GM12878 (cell line): ENCODE data around the gene TMEM176A. TPM values are rescaled to one million over a fixed set of nuclear protein-coding genes. Genes with fewer than 3 reads are reported as not detected.

Source experiments
- ATAC-seq: fragments of 200-7000 bp; cut with Tn5 transposase; 3 replicates; pipeline ENCODE4 v1.9.1; 2020; ENCODE audit warnings: mild to moderate bottlenecking, moderate library complexity
- BruUV-seq: library from RNA; stranded (reverse); fragments of 400-500 nt; replicated peaks from 2 replicates; lab custom pipeline; 2021; lab: Mats Ljungman, UMichigan
- CTCF ChIA-PET: fragments of 300-600 bp; sonication (Branson Sonifier 250); formaldehyde crosslinking; extraction: SDS; loops from one replicate; lab custom pipeline; 2021; ENCODE audit warnings: inconsistent platforms; lab: Yijun Ruan, JAX
- POLR2A ChIA-PET: fragments of 350-600 bp; formaldehyde crosslinking; extraction: SDS; loops from one replicate; lab custom pipeline; 2021; ENCODE audit warnings: inconsistent platforms; lab: Charles Lee
- RAD21 ChIA-PET: fragments of 300-600 bp; sonication (Branson Sonifier 250); formaldehyde crosslinking; loops from one replicate; lab custom pipeline; 2023; ENCODE audit warnings: antibody characterized with exemption; ENCODE audit not compliant: unreplicated experiment; lab: Charles Lee
- SMC1A ChIA-PET: fragments of 300-600 bp; sonication (Branson Sonifier 250); formaldehyde crosslinking; loops from one replicate; lab custom pipeline; 2023; ENCODE audit not compliant: unreplicated experiment, uncharacterized antibody; lab: Charles Lee
- DNase-seq: peaks from one replicate; pipeline ENCODE4 v3.0.0-alpha.2; 2011; ENCODE audit warnings: low read depth, low spot score
- FAIRE-seq: peaks from 3 replicates; lab custom pipeline; 2011; peaks lifted over from hg19 to GRCh38; lab: Jason Lieb, UNC
- H2AFZ ChIP-seq: 2 replicates; pipeline ENCODE4 v1.6.0; 2011; ENCODE audit warnings: low read depth, low read length, control low read depth; ENCODE audit not compliant: control insufficient read depth
- H3K27ac ChIP-seq: 2 replicates; pipeline ENCODE4 v1.5.1; 2011; ENCODE audit warnings: control low read depth; ENCODE audit not compliant: control insufficient read depth, insufficient read depth
- H3K27me3 ChIP-seq, 2 experiments: replicated peaks in 1 of 2; 2 replicates each; pipeline versions ENCODE4 v1.6.0 to v1.6.1; 2011; ENCODE audit warnings: low read length in 1 of 2; ENCODE audit not compliant: control insufficient read depth in 2 of 2, insufficient read depth in 2 of 2
- H3K36me3 ChIP-seq, 2 experiments: 2 replicates each; pipeline ENCODE4 v1.5.1; 2011; ENCODE audit warnings: low read length in 1 of 2; ENCODE audit not compliant: control insufficient read depth in 2 of 2, insufficient read depth in 2 of 2
- H3K4me1 ChIP-seq: 2 replicates; pipeline ENCODE4 v1.6.1; 2011; ENCODE audit warnings: mild to moderate bottlenecking, low read length, moderate library complexity, mixed read lengths; ENCODE audit not compliant: control insufficient read depth, insufficient read depth
- H3K4me2 ChIP-seq: 2 replicates; pipeline ENCODE4 v1.6.0; 2011; ENCODE audit warnings: control low read depth; ENCODE audit not compliant: control insufficient read depth, insufficient read depth
- H3K4me3 ChIP-seq: fragments of 200-600 bp; sonication (generic); 2 replicates; pipeline ENCODE4 v1.5.1; 2016
- H3K79me2 ChIP-seq: 2 replicates; pipeline ENCODE4 v1.6.0; 2011; ENCODE audit warnings: low read length; ENCODE audit not compliant: control insufficient read depth, insufficient read depth
- H3K9ac ChIP-seq: 2 replicates; pipeline ENCODE4 v1.8.0; 2011; ENCODE audit warnings: low read length, control low read depth, mixed read lengths; ENCODE audit not compliant: control insufficient read depth, insufficient read depth
- H3K9me3 ChIP-seq: replicated peaks from 3 replicates; pipeline ENCODE4 v1.5.1; 2011; ENCODE audit warnings: mild to moderate bottlenecking, low read length; ENCODE audit not compliant: control insufficient read depth, insufficient read depth
- H4K20me1 ChIP-seq: 2 replicates; pipeline ENCODE4 v1.6.0; 2011; ENCODE audit not compliant: control insufficient read depth, insufficient read depth
- BCL3 ChIP-seq: IDR thresholded peaks from 2 replicates; pipeline ENCODE4 v1.6.1; 2011; ENCODE audit warnings: borderline replicate concordance, low read depth, mild to moderate bottlenecking, moderate library complexity, low read length; ENCODE audit not compliant: insufficient read depth, poor library complexity, severe bottlenecking
- E2F8 ChIP-seq: fragments of 450-650 bp; IDR thresholded peaks from 2 replicates; pipeline ENCODE4 v1.6.1; 2018; ENCODE audit warnings: mild to moderate bottlenecking, low read depth, moderate library complexity; ENCODE audit not compliant: partially characterized antibody
- IKZF1 ChIP-seq: fragments of 450-650 bp; conservative IDR thresholded peaks from 2 replicates; pipeline ENCODE4 v1.6.1; 2017; ENCODE audit warnings: antibody characterized with exemption, mild to moderate bottlenecking
- WGBS: methylation state at CpG from one replicate; pipeline ENCODE4 v1.1.6; 2016; ENCODE audit warnings: low lambda C conversion rate; ENCODE audit not compliant: insufficient replicate concordance, insufficient coverage; ENCODE audit errors: missing lambda C conversion rate; 5-methylcytosine and 5-hydroxymethylcytosine counted together
- in situ Hi-C: fragments of 300-500 bp; cut with MboI; formaldehyde crosslinking; loops from 9 replicates; pipeline ENCODE4 v1.14.3; 2018; ENCODE audit warnings: mixed read lengths
- intact Hi-C: fragments of 100-400 bp; cut with micrococcal nuclease; formaldehyde crosslinking; loops from one replicate; pipeline ENCODE4 v1.14.2; 2022; ENCODE audit not compliant: unreplicated experiment
- polyA plus RNA-seq, 11 experiments: library from polyadenylated mRNA; depleted of rRNA in 4 of 11; unstranded in 6 of 11; stranded (reverse) in 5 of 11; fragments of >200 nt; fragmentation: Nextera tagmentation in 4 of 11; fragmentation: Illumina TruSeq in 1 of 11; extraction: Ambion mirVana in 4 of 11; extraction: Trizol in 1 of 11; gene quantifications; 1 replicate in 1 of 11; 2 replicates in 10 of 11; pipeline versions ENCODE4 v1.2.1 to v1.2.3, GENCODE V29; 2011 to 2016; ENCODE audit warnings: inconsistent platforms in 2 of 11, missing spikeins in 2 of 11, low read depth in 1 of 11
- total RNA-seq, 4 experiments: library from RNA; depleted of rRNA in 3 of 4; stranded (reverse); fragments of >200 nt in 3 of 4; fragmentation: Illumina TruSeq in 1 of 4; extraction: Trizol in 1 of 4; gene quantifications; 2 replicates each; pipeline versions ENCODE4 v1.2.1 to v1.2.3, GENCODE V29; 2013 to 2021

TMEM176A gene
- total and polyA plus RNA-seq, 10 of the 15 experiments (the other 5 are each of a cell fraction or from before 2014, with no cell fraction given), result not detected

- TF ChIP-seq BCL3, result no peak
Observed at GRCh38 chr7:150849204-150849775, 48.7 kb downstream of the TMEM176A start (continued).

GRCh38 chr7:150850273-150850672 is 49.7 kb downstream of the TMEM176A start:
- 22% methylated on average over 5 of the region's 5 CpGs for WGBS
- ATAC-seq, result no peak
- POLR2A ChIA-PET, result no interaction called here

More at GRCh38 chr7:150850273-150850672, 49.7 kb downstream of the TMEM176A start:
- Histone ChIP-seq H3K9ac (no peak overlapping the region), H3K4me1 (no peaks in the 10 kb centered on the region), H2AFZ (no peak overlapping the region), H3K4me3 (no peak overlapping the region), H3K27me3 (peaks cover 4 to 6% of the 10 kb centered on the region in 2 experiments), H3K27ac (no peak overlapping the region)
- DNase-seq (no peak), FAIRE-seq (no peak)
- CTCF ChIA-PET, result no interaction called here
- in situ Hi-C loops, result no loop called here
- RAD21 ChIA-PET, result no interaction called here
- no peak for TF ChIP-seq E2F8
- no peak for TF ChIP-seq IKZF1
- TF ChIP-seq, all 136 proteins: peak for 0
- SMC1A ChIA-PET, result no interaction called here
- H3K4me2 ChIP-seq, result no peak overlapping the region
- H3K9me3 ChIP-seq, result no peaks in the 10 kb centered on the region
- no TSS peak for BruUV-seq
- intact Hi-C loops, result no loop called here
- H3K79me2 ChIP-seq, result no peaks in the 10 kb centered on the region
- no peaks in the 10 kb centered on the region for H4K20me1 ChIP-seq
- no peaks in the 10 kb centered on the region for H3K36me3 ChIP-seq
